Neural progenitor cell (in vitro differentiated cells): ENCODE measurements around the gene CCDC141.

ENCODE experiments used
- EZH2 ChIP-seq: fragments of 200-600 bp; sonication (generic); IDR thresholded peaks from 2 replicates; pipeline ENCODE4 v1.6.1; 2017; ENCODE audit warnings: antibody characterized with exemption, mild to moderate bottlenecking, moderate library complexity
- EZH2phosphoT487 ChIP-seq: fragments of 200-600 bp; sonication (generic); IDR thresholded peaks from 2 replicates; pipeline ENCODE4 v1.6.1; 2017; ENCODE audit warnings: antibody characterized with exemption
- TF ChIP-seq, protein P1 (sequence below): fragments of 200-600 bp; sonication (generic); IDR thresholded peaks from 2 replicates; pipeline ENCODE4 v1.5.1; 2017; ENCODE audit warnings: antibody characterized with exemption, mild to moderate bottlenecking

DNA sequence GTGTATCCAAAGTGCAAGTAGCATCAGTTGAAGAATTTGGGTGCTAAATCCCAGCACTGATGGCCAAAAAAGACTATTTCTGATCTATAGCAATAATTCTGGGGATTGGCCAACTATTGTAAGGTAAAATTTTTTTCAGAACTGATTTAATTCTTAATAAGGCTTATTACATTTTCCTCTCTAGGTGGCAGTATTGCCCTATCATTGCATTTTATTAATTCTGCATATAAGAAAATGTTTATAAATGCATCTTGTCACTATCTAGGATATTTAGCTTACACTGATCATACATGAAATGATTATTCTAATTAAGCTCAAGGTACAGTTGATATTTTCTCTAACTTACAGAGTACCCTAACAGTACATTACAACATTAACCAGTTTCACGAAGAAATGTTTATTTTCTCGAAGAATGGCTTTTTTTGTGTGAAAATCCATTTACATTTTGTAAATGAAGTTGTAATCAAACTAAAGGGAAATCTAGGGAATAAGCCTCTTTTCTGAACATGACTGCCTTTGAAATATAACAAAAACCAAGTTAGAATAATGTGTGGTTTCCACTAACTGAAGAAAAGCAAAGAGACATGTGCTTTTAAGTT, 253.8 kb downstream of the CCDC141 start:
- TF ChIP-seq, protein P1, sequence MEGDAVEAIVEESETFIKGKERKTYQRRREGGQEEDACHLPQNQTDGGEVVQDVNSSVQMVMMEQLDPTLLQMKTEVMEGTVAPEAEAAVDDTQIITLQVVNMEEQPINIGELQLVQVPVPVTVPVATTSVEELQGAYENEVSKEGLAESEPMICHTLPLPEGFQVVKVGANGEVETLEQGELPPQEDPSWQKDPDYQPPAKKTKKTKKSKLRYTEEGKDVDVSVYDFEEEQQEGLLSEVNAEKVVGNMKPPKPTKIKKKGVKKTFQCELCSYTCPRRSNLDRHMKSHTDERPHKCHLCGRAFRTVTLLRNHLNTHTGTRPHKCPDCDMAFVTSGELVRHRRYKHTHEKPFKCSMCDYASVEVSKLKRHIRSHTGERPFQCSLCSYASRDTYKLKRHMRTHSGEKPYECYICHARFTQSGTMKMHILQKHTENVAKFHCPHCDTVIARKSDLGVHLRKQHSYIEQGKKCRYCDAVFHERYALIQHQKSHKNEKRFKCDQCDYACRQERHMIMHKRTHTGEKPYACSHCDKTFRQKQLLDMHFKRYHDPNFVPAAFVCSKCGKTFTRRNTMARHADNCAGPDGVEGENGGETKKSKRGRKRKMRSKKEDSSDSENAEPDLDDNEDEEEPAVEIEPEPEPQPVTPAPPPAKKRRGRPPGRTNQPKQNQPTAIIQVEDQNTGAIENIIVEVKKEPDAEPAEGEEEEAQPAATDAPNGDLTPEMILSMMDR, result peak; percentile 77
- TF ChIP-seq EZH2, result no peak
- TF ChIP-seq EZH2phosphoT487, result no peak
